CD4-positive, alpha-beta T cell (primary cell): ENCODE results near the gene ACACB. TPM values are rescaled to one million over a fixed set of nuclear protein-coding genes. Genes with fewer than 3 reads are reported as not detected.

ENCODE experiments used
- ATAC-seq: fragments of 200-7000 bp; cut with Tn5 transposase; one replicate; pipeline ENCODE4 v1.10.0; 2022; ENCODE audit warnings: mild to moderate bottlenecking; ENCODE audit not compliant: poor library complexity
- CTCF ChIA-PET: fragments of 350-600 bp; sonication (Branson Sonifier 250); formaldehyde crosslinking; loops from one replicate; lab custom pipeline; 2021; ENCODE audit warnings: antibody characterized with exemption, inconsistent platforms; lab: Charles Lee
- POLR2A ChIA-PET: fragments of 350-600 bp; sonication (Branson Sonifier 250); formaldehyde crosslinking; loops from one replicate; lab custom pipeline; 2021; ENCODE audit warnings: antibody characterized with exemption, inconsistent platforms; lab: Charles Lee
- DNase-seq, 14 experiments: peaks; one replicate each; pipeline ENCODE4 v3.0.0-alpha.2; 2013 to 2020; ENCODE audit warnings: mixed read lengths in 2 of 14
- H3K27ac ChIP-seq, 2 donors: one replicate each; pipeline versions ENCODE4 v1.5.1 to v1.7.0; 2013; ENCODE audit warnings: low read length in 2 of 2, low read depth in 1 of 2, mild to moderate bottlenecking in 1 of 2
- H3K27me3 ChIP-seq, 2 experiments: 1 replicate in 1 of 2; 2 replicates in 1 of 2; pipeline versions ENCODE4 v1.6.1 to v1.7.0; 2013; ENCODE audit warnings: low read length in 2 of 2, control low read depth in 1 of 2, mild to moderate bottlenecking in 1 of 2, moderate library complexity in 1 of 2; ENCODE audit not compliant: insufficient read depth in 2 of 2, control insufficient read depth in 1 of 2
- H3K36me3 ChIP-seq: one replicate; pipeline ENCODE4 v1.6.1; 2013; ENCODE audit warnings: low read length, control low read depth; ENCODE audit not compliant: insufficient read depth
- H3K4me1 ChIP-seq: one replicate; pipeline ENCODE4 v1.6.1; 2013; ENCODE audit warnings: low read length, control low read depth; ENCODE audit not compliant: insufficient read depth
- H3K4me3 ChIP-seq: one replicate; pipeline ENCODE4 v1.5.1; 2013; ENCODE audit warnings: mild to moderate bottlenecking, low read length, moderate library complexity
- H3K9me3 ChIP-seq, 2 experiments: 1 replicate in 1 of 2; 2 replicates in 1 of 2; pipeline versions ENCODE4 v1.6.1 to v1.7.0; 2013; ENCODE audit warnings: low read length in 2 of 2, mild to moderate bottlenecking in 2 of 2, control low read depth in 1 of 2, moderate library complexity in 1 of 2; ENCODE audit not compliant: control insufficient read depth in 1 of 2, insufficient read depth in 1 of 2
- H3K27ac Mint-ChIP-seq: one replicate; pipeline ENCODE4 v1.8.0; 2020; ENCODE audit warnings: mixed read lengths
- H3K27me3 Mint-ChIP-seq: one replicate; pipeline ENCODE4 v1.8.0; 2021; ENCODE audit warnings: mixed read lengths
- H3K36me3 Mint-ChIP-seq: one replicate; pipeline ENCODE4 v1.8.0; 2021; ENCODE audit warnings: low read depth, mixed read lengths
- H3K4me1 Mint-ChIP-seq: one replicate; pipeline ENCODE4 v1.8.0; 2021; ENCODE audit warnings: low read depth, mixed read lengths
- H3K4me3 Mint-ChIP-seq: one replicate; pipeline ENCODE4 v1.8.0; 2020; ENCODE audit warnings: mild to moderate bottlenecking, mixed read lengths
- H3K9me3 Mint-ChIP-seq: one replicate; pipeline ENCODE4 v1.8.0; 2020; ENCODE audit warnings: mixed read lengths
- intact Hi-C, 2 experiments: fragments of 100-400 bp; cut with DNase I in 1 of 2; cut with micrococcal nuclease in 1 of 2; formaldehyde crosslinking; loops; one replicate each; pipeline versions ENCODE4 v1.15.1 to v1.9.0; 2023 to 2025; cut with DNase I, micrococcal nuclease
- total RNA-seq, 174 experiments: library from RNA in 2 of 174; stranded (reverse) in 2 of 174; gene quantifications; one replicate each; pipeline ENCODE4 v1.2.3 and lab custom pipeline; 2021 to 2026
- TF ChIP-seq, protein P1 (sequence below): fragments of 200-600 bp; IDR thresholded peaks from one replicate; pipeline ENCODE4 v1.8.0; 2022; ENCODE audit warnings: antibody characterized with exemption, mild to moderate bottlenecking

Gene ACACB
- total RNA-seq, 2 experiments from 2014 or later = 30.3 to 32.2 TPM

DNA sequence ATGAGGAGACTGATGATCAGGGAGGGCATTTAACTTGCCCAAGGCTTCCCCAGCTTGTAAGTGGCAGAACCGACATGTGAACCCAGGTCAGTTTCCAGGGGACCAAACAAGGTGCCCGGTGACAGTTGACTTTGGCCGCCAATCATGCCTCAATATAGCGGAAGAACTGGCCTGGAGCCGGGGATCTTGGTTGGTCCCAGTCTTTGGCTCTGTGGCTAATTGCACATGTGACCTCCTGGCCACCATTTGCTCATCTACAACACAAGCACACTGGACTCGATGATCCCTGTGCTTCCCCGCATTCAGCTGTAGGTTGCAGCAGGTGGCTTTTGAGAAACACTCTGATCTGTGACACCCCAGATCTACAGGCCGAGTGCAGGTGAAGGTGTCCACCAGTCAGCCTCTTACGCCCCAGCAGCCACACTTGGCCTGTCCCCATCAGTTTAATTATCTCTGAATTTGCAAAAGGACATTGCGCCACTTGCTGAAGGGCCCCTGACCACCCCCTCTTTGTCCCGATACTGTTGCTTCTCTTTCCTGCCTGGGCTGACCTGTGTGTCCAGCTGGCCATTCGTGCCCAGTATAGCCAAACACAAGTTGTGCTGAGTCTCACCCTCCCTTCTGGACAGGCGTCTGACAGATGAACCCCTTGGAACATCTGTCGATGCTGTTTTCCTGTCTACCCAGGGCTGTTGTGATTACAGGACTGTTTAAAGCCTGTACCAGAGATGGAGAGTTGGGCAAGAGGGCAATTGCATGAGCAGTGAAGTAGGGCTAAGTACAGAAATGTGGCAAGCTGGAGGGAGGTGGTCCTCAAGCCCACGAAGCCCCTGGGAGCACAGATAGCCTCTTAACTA, 14.1 kb downstream of the ACACB start:
- CTCF ChIA-PET = no interaction called here
- H3K4me3 Mint-ChIP-seq = no peak overlapping the region
- intact Hi-C loops = no loop called here
- Histone ChIP-seq H3K4me3 (no peak overlapping the region), H3K4me1 (no peaks in the 10 kb centered on the region), H3K36me3 (no peaks in the 10 kb centered on the region), H3K9me3 (no peaks in the 10 kb centered on the region), H3K27ac (no peak overlapping the region), H3K27me3 (no peaks in the 10 kb centered on the region)
- no peaks in the 10 kb centered on the region for H3K4me1 Mint-ChIP-seq
- H3K27me3 Mint-ChIP-seq = no peaks in the 10 kb centered on the region
- peaks cover 1% of the 10 kb centered on the region for H3K9me3 Mint-ChIP-seq
- H3K27ac Mint-ChIP-seq = no peak overlapping the region
- H3K36me3 Mint-ChIP-seq = no peaks in the 10 kb centered on the region
- POLR2A ChIA-PET = no interaction called here
- TF ChIP-seq, protein P1, sequence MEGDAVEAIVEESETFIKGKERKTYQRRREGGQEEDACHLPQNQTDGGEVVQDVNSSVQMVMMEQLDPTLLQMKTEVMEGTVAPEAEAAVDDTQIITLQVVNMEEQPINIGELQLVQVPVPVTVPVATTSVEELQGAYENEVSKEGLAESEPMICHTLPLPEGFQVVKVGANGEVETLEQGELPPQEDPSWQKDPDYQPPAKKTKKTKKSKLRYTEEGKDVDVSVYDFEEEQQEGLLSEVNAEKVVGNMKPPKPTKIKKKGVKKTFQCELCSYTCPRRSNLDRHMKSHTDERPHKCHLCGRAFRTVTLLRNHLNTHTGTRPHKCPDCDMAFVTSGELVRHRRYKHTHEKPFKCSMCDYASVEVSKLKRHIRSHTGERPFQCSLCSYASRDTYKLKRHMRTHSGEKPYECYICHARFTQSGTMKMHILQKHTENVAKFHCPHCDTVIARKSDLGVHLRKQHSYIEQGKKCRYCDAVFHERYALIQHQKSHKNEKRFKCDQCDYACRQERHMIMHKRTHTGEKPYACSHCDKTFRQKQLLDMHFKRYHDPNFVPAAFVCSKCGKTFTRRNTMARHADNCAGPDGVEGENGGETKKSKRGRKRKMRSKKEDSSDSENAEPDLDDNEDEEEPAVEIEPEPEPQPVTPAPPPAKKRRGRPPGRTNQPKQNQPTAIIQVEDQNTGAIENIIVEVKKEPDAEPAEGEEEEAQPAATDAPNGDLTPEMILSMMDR = no peak
- ATAC-seq = no peak
- DNase-seq = no peak

DNA sequence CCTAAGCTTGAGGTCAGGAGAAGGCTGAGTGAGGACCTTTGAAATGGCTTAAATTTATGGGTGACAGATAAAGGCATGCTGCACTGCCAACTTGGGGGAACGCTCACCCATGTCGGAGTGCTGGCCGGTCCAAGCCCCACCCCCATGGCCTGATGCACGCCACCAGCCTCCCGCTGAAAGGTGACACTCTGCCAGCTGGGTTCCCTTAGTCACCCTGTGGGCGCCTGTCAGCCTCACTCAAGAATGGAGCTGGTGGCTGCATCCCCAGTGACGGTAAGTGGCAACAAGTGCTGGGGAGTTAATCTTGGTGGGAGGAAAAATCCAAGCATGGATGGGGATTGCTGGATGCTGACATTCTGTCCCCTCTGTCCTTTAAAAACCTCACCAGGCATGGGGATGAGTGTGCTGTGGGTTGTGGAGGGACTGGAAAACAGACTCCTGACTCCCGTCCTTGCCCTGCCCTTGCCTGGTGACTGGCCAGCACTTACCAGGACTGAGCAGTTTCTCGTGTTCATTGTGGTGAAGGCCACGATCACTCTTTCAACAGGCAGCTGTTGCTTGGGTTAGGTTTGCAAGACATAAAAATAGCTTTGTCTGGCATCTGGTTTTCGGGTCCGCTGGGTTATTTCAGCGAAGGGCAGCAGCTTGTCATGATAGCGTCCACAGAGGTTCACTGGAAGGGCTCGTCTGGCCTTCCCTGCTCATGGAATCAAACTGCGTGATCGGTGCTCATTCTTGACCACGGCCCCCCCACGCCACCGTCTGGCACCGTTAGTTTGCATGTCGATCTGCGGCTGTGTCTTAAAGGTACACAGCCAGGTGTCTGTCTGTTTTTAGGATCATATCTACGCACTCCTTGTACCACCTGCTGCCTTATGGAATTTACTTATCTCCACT, 15.0 kb downstream of the ACACB start:
- Mint-ChIP-seq H3K27ac (no peak overlapping the region), H3K4me1 (no peaks in the 10 kb centered on the region), H3K27me3 (no peaks in the 10 kb centered on the region), H3K9me3 (peaks cover 2% of the 10 kb centered on the region), H3K36me3 (no peaks in the 10 kb centered on the region), H3K4me3 (no peak overlapping the region)
- no peaks in the 10 kb centered on the region for H3K27me3 ChIP-seq
- no peaks in the 10 kb centered on the region for H3K9me3 ChIP-seq
- H3K36me3 ChIP-seq = no peaks in the 10 kb centered on the region
- TF ChIP-seq, protein P1 = no peak
- H3K27ac ChIP-seq = no peak overlapping the region
- intact Hi-C loops = no loop called here
- ATAC-seq (no peak), DNase-seq (no peak)
- ChIA-PET CTCF (no interaction called here), POLR2A (no interaction called here)
- H3K4me1 ChIP-seq = no peaks in the 10 kb centered on the region
- H3K4me3 ChIP-seq = no peak overlapping the region

DNA sequence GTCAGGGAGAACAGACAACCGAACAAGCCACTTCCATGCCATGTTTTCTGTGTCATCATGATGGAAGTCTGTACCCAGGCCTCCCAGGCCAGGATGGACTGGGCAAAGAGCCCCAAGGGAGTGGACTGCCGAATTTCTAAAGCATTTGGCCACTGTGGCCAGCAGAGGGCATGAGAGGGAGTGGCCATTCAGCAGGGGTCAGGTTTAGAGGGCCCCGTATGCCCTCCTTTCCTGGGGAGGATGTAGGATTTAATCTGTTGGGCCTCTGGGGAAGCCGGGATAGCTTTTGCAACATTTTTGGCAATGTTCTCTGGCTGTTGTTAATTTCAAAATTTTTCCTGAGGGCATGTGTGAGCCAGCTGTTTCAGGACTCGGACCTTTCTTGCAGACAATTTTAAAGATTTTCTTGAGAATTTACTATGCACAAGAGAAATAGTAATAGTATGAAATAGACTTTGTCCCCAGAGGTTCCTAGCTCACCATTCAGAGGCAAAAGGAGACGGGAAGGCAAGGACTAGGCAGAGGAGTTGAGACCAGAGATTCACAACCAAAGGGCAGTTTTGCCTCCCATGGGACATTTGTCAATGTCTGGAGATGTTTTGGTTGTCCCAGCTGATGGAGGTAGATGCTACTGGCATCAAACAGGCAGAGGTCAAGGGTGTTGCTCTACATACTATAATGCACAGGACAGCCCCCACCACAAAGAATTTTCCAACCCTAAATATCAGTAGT, 18.0 kb downstream of the ACACB start:
- Mint-ChIP-seq H3K4me3 (no peak overlapping the region), H3K27ac (no peak overlapping the region), H3K36me3 (no peaks in the 10 kb centered on the region), H3K27me3 (no peaks in the 10 kb centered on the region), H3K4me1 (no peaks in the 10 kb centered on the region), H3K9me3 (peaks cover 2% of the 10 kb centered on the region)
- DNase-seq = no peak
- H3K27me3 ChIP-seq = no peaks in the 10 kb centered on the region
- ChIA-PET POLR2A (interaction anchor here (1.3 kb wide), 1 partner anchor 23 kb away, joined by 4 read pairs; no protein-coding TSS in a partner anchor), CTCF (no interaction called here)
- ATAC-seq = no peak
- H3K9me3 ChIP-seq = no peaks in the 10 kb centered on the region
- no peaks in the 10 kb centered on the region for H3K36me3 ChIP-seq
- no peak overlapping the region for H3K4me3 ChIP-seq
- no peaks in the 10 kb centered on the region for H3K4me1 ChIP-seq
- intact Hi-C loops = no loop called here
- TF ChIP-seq, protein P1 = no peak
- no peak overlapping the region for H3K27ac ChIP-seq
